ENCODE measurements around the gene MBTPS1.

DNA sequence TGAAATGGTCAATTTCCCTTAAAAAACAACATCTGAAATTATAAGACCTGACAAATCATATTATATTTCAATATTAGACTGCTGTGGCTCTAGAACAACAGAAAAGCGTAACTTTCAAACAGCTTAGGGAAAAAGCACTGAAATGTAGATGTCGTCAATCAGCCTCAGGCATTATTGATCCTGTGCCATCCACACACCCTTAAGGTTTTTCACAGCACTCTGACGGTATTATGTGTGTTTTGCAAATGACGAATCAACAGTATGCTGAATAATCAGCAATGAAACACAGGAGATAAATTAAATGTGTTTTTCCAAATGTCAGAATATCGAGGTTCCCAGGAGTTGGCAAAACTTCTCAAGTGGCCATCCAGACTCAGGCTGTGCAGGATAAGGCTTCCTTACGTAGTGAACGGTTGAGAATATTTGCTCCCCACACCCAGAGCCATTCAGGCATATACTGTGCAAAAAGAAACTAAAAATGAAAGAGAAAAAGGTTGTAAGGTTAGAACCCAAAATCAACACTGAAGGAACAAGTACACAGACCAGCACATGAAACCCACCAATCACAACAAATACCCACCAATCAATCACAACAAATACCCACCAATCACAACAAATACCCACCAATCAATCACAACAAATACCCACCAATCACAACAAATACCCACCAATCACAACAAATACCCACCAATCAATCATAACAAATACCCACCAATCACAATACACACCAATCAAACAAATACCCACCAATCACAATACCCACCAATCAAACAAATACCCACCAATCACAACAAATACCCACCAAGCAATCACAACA, 7.7 kb upstream of the MBTPS1 start:
- TF ChIP-seq CTCF (IDR thresholded peaks at IDR 0.05), result no peak
- TF ChIP-seq POLR2A (IDR thresholded peaks at IDR 0.05), result no peak

Data from heart left ventricle (tissue), 13 donors.